Effector memory CD8-positive, alpha-beta T cell (primary cell): ENCODE measurements around the gene CDH13.

Experiments used
- ATAC-seq: fragments of 150-1000 bp; cut with Tn5 transposase; replicated peaks from 2 replicates; pipeline ENCODE4 v1.10.0; 2021; ENCODE audit warnings: mild to moderate bottlenecking, moderate library complexity
- DNase-seq, 3 experiments: peaks; one replicate each; pipeline ENCODE4 v3.0.0; 2021
- H3K27ac Mint-ChIP-seq, 2 donors: one replicate each; pipeline ENCODE4 v1.8.0; 2022; ENCODE audit warnings: mild to moderate bottlenecking in 2 of 2, mixed read lengths in 2 of 2, moderate library complexity in 2 of 2
- H3K27me3 Mint-ChIP-seq, 2 donors: one replicate each; pipeline ENCODE4 v1.8.0; 2022; ENCODE audit warnings: mixed read lengths in 2 of 2
- H3K36me3 Mint-ChIP-seq: one replicate; pipeline ENCODE4 v1.8.0; 2022; ENCODE audit warnings: mild to moderate bottlenecking, moderate library complexity, mixed read lengths; ENCODE audit not compliant: insufficient read depth
- H3K4me1 Mint-ChIP-seq, 2 donors: one replicate each; pipeline ENCODE4 v1.8.0; 2022; ENCODE audit warnings: low read depth in 2 of 2, mixed read lengths in 2 of 2
- H3K4me3 Mint-ChIP-seq, 2 donors: one replicate each; pipeline ENCODE4 v1.8.0; 2022; ENCODE audit warnings: mild to moderate bottlenecking in 2 of 2, mixed read lengths in 2 of 2, moderate library complexity in 2 of 2
- H3K9me3 Mint-ChIP-seq, 2 donors: one replicate each; pipeline ENCODE4 v1.8.0; 2022; ENCODE audit warnings: mixed read lengths in 2 of 2

Gene CDH13

GRCh38 chr16:83550183-83550569, 923.4 kb downstream of the CDH13 start:
- Mint-ChIP-seq H3K4me1 (no peaks in the 10 kb centered on the region), H3K9me3 (peaks cover 0 to 5% of the 10 kb centered on the region in 2 donors), H3K27ac (no peak overlapping the region), H3K4me3 (no peak overlapping the region), H3K36me3 (no peaks in the 10 kb centered on the region), H3K27me3 (no peaks in the 10 kb centered on the region)
- ATAC-seq (no peak), DNase-seq (no peak)

- DNase-seq (no peak), ATAC-seq (no peak)
- H3K4me3 Mint-ChIP-seq = no peak overlapping the region
- H3K27ac Mint-ChIP-seq = no peak overlapping the region
- no peaks in the 10 kb centered on the region for H3K4me1 Mint-ChIP-seq
- peaks cover 0 to 5% of the 10 kb centered on the region in 2 donors for H3K9me3 Mint-ChIP-seq
- no peaks in the 10 kb centered on the region for H3K27me3 Mint-ChIP-seq
- no peaks in the 10 kb centered on the region for H3K36me3 Mint-ChIP-seq
Measured at GRCh38 chr16:83552228-83552627, 925.5 kb downstream of the CDH13 start.

DNA sequence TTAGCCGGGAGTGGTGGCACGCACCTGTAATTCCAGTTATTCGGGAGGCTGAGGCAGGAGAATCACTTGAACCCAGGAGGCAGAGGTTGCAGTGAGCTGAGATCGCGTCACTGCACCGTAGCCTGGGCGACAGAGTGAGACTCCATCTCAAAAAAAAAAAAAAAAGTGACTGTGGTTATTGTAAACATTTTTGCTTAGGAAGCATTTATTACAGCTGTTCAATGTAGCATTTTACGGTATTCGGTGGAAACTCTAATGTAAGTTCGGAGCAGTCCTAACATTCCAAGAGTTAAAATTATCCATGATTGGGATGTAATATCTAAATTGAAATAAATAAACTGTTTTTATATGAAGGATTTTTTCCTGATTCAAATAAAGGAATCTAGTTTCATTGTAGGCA, 926.2 kb downstream of the CDH13 start:
- Mint-ChIP-seq H3K9me3 (peaks cover 0 to under 1% of the 10 kb centered on the region in 2 donors), H3K4me3 (no peak overlapping the region), H3K27me3 (peaks cover 0 to 7% of the 10 kb centered on the region in 2 donors), H3K27ac (no peak overlapping the region), H3K36me3 (no peaks in the 10 kb centered on the region), H3K4me1 (no peaks in the 10 kb centered on the region)
- ATAC-seq (no peak), DNase-seq (no peak)

GRCh38 chr16:83554096-83554495, 927.3 kb downstream of the CDH13 start:
- H3K4me1 Mint-ChIP-seq = no peaks in the 10 kb centered on the region
- no peaks in the 10 kb centered on the region for H3K36me3 Mint-ChIP-seq
- DNase-seq = no peak
- H3K4me3 Mint-ChIP-seq = no peak overlapping the region
- no peak for ATAC-seq
- peaks cover 0 to 5% of the 10 kb centered on the region in 2 donors for H3K9me3 Mint-ChIP-seq
- no peak overlapping the region for H3K27ac Mint-ChIP-seq
- H3K27me3 Mint-ChIP-seq = peaks cover 0 to 17% of the 10 kb centered on the region in 2 donors

DNA sequence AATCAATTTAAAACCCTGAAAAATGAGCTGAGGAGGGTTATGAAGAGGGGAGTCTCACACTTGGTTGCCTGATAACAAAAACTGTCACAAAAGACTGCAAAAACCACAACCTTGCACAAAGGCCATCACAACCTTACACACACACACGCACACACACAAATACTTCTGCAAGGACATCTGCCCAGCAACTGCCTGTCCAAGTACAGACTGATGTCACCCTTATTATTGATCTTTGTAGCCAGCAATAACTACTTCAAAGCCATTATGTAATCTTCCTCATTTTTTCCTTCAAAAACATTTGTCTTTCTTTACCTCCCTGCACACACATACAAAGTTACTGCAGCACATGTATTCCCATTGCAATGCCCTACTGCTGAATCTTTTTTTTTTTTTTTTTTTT, 927.8 kb downstream of the CDH13 start:
- H3K27ac Mint-ChIP-seq = no peak overlapping the region
- no peak overlapping the region for H3K4me3 Mint-ChIP-seq
- ATAC-seq = no peak
- no peak for DNase-seq
- no peaks in the 10 kb centered on the region for H3K4me1 Mint-ChIP-seq
- peaks cover 0 to 20% of the 10 kb centered on the region in 2 donors for H3K27me3 Mint-ChIP-seq
- peaks cover 3% of the 10 kb centered on the region for H3K36me3 Mint-ChIP-seq
- H3K9me3 Mint-ChIP-seq = peaks cover 0 to 9% of the 10 kb centered on the region in 2 donors

- ATAC-seq (no peak), DNase-seq (no peak)
- H3K27me3 Mint-ChIP-seq = peaks cover 0 to 20% of the 10 kb centered on the region in 2 donors
- H3K4me1 Mint-ChIP-seq = no peaks in the 10 kb centered on the region
- H3K36me3 Mint-ChIP-seq = peaks cover 3% of the 10 kb centered on the region
- H3K9me3 Mint-ChIP-seq = peaks cover 2 to 9% of the 10 kb centered on the region in 2 donors
- no peak overlapping the region for H3K4me3 Mint-ChIP-seq
- H3K27ac Mint-ChIP-seq = no peak overlapping the region
Measured at GRCh38 chr16:83561876-83562275, 935.1 kb downstream of the CDH13 start.

- no peaks in the 10 kb centered on the region for H3K4me1 Mint-ChIP-seq
- ATAC-seq (no peak), DNase-seq (no peak)
- H3K36me3 Mint-ChIP-seq = no peaks in the 10 kb centered on the region
- H3K4me3 Mint-ChIP-seq = no peak overlapping the region
- no peak overlapping the region for H3K27ac Mint-ChIP-seq
- peaks cover 7% of the 10 kb centered on the region in 2 donors for H3K27me3 Mint-ChIP-seq
- no peaks in the 10 kb centered on the region for H3K9me3 Mint-ChIP-seq
Measured at GRCh38 chr16:83568345-83568744, 941.6 kb downstream of the CDH13 start.

DNA sequence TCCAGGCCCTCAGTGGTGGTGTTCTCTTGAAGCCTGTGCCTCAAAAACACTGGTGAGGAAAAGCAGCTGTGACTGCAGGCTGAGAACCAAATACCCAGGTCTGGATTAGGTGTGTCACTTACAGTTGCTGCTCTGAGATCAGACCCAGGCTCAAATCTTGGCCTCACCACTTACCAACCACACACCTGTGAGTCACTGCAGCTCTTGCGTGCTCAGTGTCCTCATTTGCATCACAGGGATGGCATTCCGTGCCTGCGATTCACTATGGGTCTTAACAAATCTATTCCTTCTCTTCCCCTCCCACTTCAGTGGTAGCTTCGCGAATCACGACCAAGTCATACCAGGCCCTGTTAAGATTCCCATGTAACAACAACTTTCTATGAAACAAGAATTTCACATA, 947.6 kb downstream of the CDH13 start:
- peaks cover 3 to 9% of the 10 kb centered on the region in 2 donors for H3K9me3 Mint-ChIP-seq
- no peak overlapping the region for H3K4me3 Mint-ChIP-seq
- DNase-seq = no peak
- no peak for ATAC-seq
- H3K27me3 Mint-ChIP-seq = peaks cover 0 to 14% of the 10 kb centered on the region in 2 donors
- H3K27ac Mint-ChIP-seq = no peak overlapping the region
- H3K4me1 Mint-ChIP-seq = no peaks in the 10 kb centered on the region
- peaks cover 3% of the 10 kb centered on the region for H3K36me3 Mint-ChIP-seq

DNA sequence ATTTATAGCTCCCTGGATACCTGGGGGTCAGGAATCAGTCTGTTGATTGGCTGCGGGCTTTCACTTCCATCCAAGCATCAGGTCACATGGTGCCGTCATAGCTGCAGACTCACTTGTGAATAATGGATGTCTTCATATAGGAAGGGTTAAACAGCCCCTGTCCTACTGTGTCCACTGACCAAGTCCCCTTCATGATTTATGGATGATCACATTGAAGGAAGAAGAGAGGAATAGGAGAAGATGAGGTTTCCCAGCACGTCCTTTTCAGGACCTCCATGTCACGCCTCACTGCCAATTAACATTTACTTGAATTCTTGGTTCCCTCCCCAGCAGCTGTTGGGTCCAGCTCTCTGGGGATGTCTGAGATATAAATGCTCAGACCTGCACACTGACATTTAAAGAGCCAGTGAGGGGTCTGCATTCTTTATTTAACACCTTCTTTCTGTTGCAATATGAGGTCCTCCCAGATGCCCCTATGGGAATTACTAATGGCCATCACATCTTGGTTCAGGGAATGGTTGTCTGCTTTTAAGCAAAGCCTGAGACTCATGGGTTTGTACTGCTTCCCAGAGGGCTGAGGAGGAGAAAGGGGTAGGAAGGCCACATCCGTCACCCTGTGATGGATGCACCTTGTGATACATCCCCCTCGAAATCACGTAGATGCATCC, 950.4 kb downstream of the CDH13 start:
- Mint-ChIP-seq H3K36me3 (peaks cover 3% of the 10 kb centered on the region), H3K27ac (no peak overlapping the region), H3K27me3 (peaks cover 0 to 10% of the 10 kb centered on the region in 2 donors), H3K4me3 (no peak overlapping the region), H3K4me1 (no peaks in the 10 kb centered on the region), H3K9me3 (peaks cover 3 to 9% of the 10 kb centered on the region in 2 donors)
- DNase-seq (no peak), ATAC-seq (no peak)

GRCh38 chr16:83578171-83578570, 951.4 kb downstream of the CDH13 start:
- Mint-ChIP-seq H3K27me3 (peaks cover 0 to 10% of the 10 kb centered on the region in 2 donors), H3K9me3 (peaks cover 3 to 9% of the 10 kb centered on the region in 2 donors), H3K4me1 (no peaks in the 10 kb centered on the region), H3K27ac (no peak overlapping the region), H3K36me3 (peaks cover 3% of the 10 kb centered on the region), H3K4me3 (no peak overlapping the region)
- ATAC-seq (no peak), DNase-seq (no peak)

GRCh38 chr16:83579027-83579426, 952.3 kb downstream of the CDH13 start:
- Mint-ChIP-seq H3K4me1 (no peaks in the 10 kb centered on the region), H3K27me3 (peaks cover 0 to 10% of the 10 kb centered on the region in 2 donors), H3K36me3 (no peaks in the 10 kb centered on the region), H3K27ac (no peak overlapping the region), H3K9me3 (peaks cover 3 to 9% of the 10 kb centered on the region in 2 donors), H3K4me3 (no peak overlapping the region)
- DNase-seq = no peak
- no peak for ATAC-seq

GRCh38 chr16:83579436-83579835, 952.7 kb downstream of the CDH13 start:
- Mint-ChIP-seq H3K4me1 (no peaks in the 10 kb centered on the region), H3K36me3 (no peaks in the 10 kb centered on the region), H3K9me3 (peaks cover 3 to 9% of the 10 kb centered on the region in 2 donors), H3K27ac (no peak overlapping the region), H3K27me3 (peaks cover 0 to 10% of the 10 kb centered on the region in 2 donors), H3K4me3 (no peak overlapping the region)
- ATAC-seq (no peak), DNase-seq (no peak)

DNA sequence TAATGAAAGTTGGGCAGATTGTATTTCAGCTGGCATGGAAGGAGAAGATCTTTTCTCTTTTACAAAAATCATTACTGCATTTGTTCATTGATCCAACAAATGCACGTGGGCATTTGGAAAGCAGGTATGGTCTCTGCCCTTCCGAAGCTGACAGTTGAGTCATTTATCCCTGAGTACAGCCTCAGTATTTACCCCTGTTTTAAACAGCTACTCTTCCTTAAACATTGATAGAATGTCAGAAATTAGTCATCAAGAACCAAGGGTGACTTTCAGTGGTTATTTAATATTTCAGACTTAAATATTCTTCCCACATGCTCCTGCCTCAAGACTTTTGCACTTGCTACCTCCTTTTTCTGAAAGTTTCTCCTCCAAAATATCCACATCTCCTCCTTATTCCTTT, 954.3 kb downstream of the CDH13 start:
- Mint-ChIP-seq H3K36me3 (no peaks in the 10 kb centered on the region), H3K9me3 (peaks cover 3 to 4% of the 10 kb centered on the region in 2 donors), H3K27ac (no peak overlapping the region), H3K27me3 (peaks cover 0 to 21% of the 10 kb centered on the region in 2 donors), H3K4me1 (peaks cover 0 to 1% of the 10 kb centered on the region in 2 donors), H3K4me3 (no peak overlapping the region)
- ATAC-seq (no peak), DNase-seq (no peak)

GRCh38 chr16:83581994-83582747, 955.4 kb downstream of the CDH13 start:
- ATAC-seq = no peak
- Mint-ChIP-seq H3K27ac (no peak overlapping the region), H3K27me3 (peaks cover 0 to 21% of the 10 kb centered on the region in 2 donors), H3K9me3 (peaks cover 0 to 2% of the 10 kb centered on the region in 2 donors), H3K36me3 (no peaks in the 10 kb centered on the region), H3K4me1 (peaks cover 0 to 1% of the 10 kb centered on the region in 2 donors), H3K4me3 (no peak overlapping the region)
- no peak for DNase-seq
